ENCODE measurements around the gene MAP1B. TPM values are rescaled to one million over a fixed set of nuclear protein-coding genes. Genes with fewer than 3 reads are reported as not detected.

The MAP1B gene
- total RNA-seq, 1 donor from 2014 or later = 182 TPM

GRCh38 chr5:72101828-72102227 is 5.4 kb upstream of the MAP1B start:
- DNase-seq = no peak

GRCh38 chr5:72106817-72107130 is 501 bp upstream of the MAP1B start:
- no peak for DNase-seq

GRCh38 chr5:72107901-72108201 is 576 bp downstream of the MAP1B start:
- peak; percentile 40 for DNase-seq

GRCh38 chr5:72108202-72109061 is 1.2 kb downstream of the MAP1B start:
- DNase-seq = peak; percentile 84

DNA sequence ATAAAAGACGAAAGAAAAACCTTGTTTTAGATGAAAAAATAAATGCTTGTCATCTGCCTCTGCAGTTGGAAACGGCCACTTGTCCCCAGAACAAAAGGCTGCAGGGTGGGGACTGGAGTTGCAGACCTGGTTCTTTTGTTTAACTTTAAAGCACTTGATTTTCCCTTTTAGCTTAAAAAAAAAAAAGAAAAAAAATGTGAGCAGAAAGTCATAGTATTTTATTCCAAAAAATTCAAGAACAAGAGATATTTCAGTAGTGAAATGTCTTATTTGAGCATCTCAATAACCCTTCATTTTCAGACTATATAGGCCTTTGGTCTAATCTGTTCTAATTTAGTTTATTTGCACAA is 1.8 kb downstream of the MAP1B start:
- DNase-seq = no peak

DNA sequence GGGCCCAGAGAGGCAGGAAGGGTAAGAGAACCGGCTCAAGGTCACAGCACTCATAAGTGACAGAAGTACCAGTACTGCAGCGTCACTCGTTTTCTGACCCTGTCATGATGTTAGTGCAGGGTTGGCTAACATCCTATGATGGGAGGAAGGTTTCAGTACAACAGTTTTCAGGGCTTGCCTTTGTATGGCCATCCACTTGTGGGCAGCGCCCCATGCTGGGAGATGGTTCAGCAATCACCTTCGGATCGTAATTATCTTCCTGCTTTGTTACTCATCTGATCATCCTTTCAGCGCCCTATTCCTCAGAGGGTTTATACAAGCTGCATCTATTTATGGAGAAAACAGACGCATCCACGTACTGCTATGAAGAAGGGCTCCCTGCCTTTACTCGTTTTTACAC is 2.4 kb downstream of the MAP1B start:
- DNase-seq = peak; percentile 30

- DNase-seq = no peak
Observed at GRCh38 chr5:72110394-72111013, 3.2 kb downstream of the MAP1B start.

GRCh38 chr5:72112389-72112788 is 5.1 kb downstream of the MAP1B start:
- no peak for DNase-seq

GRCh38 chr5:72114629-72115028 is 7.4 kb downstream of the MAP1B start:
- DNase-seq = peak; percentile 58

DNA sequence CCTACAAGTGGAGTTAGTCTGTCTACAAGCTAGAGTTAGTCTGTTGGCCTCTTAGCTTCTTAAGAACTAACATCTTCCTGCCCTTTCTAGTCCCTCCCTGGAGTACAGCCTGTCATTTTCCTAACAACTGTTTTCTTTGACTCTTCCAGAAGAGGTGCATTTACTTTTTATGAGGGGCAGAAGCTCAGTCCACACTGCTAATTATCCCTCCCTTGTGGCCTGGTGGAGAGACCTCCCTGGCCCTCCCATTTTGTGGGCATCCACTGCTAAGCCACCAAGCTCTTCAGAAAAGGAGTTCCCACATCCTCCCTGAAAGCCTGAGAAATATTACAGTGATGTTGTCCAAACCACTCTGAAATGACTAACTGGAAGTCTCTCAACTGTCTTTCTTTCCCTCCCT is 8.0 kb downstream of the MAP1B start:
- DNase-seq = no peak

- DNase-seq = no peak
Observed at GRCh38 chr5:72117307-72117706, 10.0 kb downstream of the MAP1B start.

GRCh38 chr5:72121052-72121779 is 13.9 kb downstream of the MAP1B start:
- DNase-seq = no peak

GRCh38 chr5:72121780-72122445 is 14.6 kb downstream of the MAP1B start:
- DNase-seq = no peak

DNA sequence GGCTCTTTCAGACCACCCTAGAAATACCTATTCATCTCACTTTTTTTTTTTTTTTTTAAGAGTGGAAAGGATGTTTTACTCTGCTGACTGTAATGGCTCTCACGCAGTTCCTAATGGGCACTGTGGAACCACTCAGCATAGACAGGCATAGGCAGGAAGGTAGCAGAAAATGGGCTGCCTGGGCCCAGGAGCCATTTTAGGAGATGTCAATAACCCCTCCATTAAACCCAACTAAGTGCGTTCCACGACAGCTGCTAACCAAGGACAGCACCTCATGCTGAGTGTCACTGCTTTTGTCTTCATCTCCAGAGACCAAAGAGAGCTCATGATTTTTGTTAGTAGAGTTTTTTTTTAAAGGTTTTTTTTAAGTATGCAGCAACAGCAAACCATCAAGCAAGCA is 15.3 kb downstream of the MAP1B start:
- no peak for DNase-seq

- DNase-seq = no peak
Observed at GRCh38 chr5:72123764-72124376, 16.6 kb downstream of the MAP1B start.

GRCh38 chr5:72125271-72125940 is 18.1 kb downstream of the MAP1B start:
- no peak for DNase-seq

- DNase-seq = no peak
Observed at GRCh38 chr5:72125941-72126620, 18.8 kb downstream of the MAP1B start.

GRCh38 chr5:72126796-72127195 is 19.5 kb downstream of the MAP1B start:
- DNase-seq = no peak

GRCh38 chr5:72129725-72130124 is 22.4 kb downstream of the MAP1B start:
- DNase-seq = no peak

- DNase-seq = no peak
Observed at GRCh38 chr5:72130351-72130761, 23.1 kb downstream of the MAP1B start.

DNA sequence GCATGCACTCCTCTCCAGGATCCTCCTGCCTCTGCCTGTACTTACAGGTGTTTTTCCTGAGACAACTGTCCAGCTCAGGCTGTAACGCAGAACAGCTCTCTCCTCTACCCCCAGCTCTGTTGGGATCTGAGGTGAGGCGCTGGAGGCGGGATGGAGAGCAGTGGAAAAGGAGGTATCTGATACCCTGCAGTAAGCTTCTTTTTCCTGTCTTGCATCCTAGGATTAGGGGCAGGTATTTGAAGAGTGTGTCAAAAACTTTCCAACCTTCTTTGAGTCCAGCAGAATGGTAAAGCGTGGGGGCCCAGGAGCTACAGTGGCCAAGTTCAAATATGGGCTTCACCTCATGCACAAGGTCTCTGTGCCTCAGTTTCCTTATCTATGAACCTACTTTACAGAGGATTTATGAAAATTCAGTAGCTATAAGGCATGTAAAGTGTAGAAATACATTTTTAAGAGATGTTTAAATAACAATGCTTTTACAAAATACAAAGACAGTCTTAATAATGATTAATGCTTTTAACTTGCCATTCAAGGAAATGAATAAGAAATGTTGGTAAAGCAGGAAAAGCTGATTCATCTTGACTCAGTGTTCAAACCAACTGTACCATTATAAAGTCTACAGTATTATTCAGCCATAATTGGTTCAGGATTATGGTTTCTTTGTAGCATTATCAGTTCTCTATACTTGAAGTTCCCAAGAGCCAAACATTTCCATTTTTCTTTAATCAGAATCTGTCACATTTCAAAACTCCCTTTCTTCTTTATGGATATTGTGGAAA is 26.1 kb downstream of the MAP1B start:
- DNase-seq = peak; percentile 77

Measured in dermis blood vessel endothelial cell (primary cell).